Measurements from ENCODE around the gene MIPOL1.
A peak's percentile ranks its signal among the peaks of the same experiment; 100 is the strongest.

Gene MIPOL1

DNA sequence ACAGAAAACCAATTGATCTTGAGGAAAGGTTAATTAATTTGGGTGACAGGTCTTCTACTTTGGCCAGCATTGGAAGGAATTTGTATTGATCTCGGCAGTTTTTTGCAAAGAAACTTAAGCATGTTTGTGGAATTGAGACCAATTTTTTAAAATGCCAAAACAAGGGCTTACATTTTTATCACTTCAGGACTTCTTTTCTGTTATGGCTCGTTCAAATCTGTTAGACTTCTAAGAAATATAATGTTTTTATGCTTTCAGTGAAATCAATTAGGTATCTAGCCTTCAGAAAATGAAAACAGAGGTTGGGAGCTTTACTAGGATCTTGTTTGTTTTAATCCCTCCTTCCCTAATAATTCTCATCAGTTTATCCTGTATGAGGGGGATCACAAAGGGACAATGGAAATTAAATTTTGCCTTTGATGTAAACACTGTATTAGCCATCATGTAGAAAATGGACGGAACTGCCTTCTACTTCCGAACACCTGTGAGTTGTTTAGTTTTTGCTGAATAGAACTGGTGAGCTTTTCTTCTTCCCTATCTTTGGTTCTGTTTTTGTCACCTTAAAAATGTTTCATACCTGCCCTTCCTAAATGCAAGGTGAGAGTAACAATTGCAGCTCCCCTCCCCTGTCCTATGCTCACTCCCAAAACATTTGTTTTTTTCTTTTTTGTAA lies 389.5 kb downstream of the MIPOL1 start:
- no peak for DNase-seq (ENCODE audit: low read depth in 2 of 2)

- DNase-seq (ENCODE audit: low read depth in 2 of 2): no peak
These were observed 390.3 kb downstream of the MIPOL1 start for GRCh38 chr14:37587881-37588666.

- no peak for DNase-seq (ENCODE audit: low read depth in 2 of 2)
These were observed 390.9 kb downstream of the MIPOL1 start for GRCh38 chr14:37588667-37588955.

GRCh38 chr14:37588956-37589714 lies 391.4 kb downstream of the MIPOL1 start:
- DNase-seq (ENCODE audit: low read depth in 2 of 2): no peak

DNA sequence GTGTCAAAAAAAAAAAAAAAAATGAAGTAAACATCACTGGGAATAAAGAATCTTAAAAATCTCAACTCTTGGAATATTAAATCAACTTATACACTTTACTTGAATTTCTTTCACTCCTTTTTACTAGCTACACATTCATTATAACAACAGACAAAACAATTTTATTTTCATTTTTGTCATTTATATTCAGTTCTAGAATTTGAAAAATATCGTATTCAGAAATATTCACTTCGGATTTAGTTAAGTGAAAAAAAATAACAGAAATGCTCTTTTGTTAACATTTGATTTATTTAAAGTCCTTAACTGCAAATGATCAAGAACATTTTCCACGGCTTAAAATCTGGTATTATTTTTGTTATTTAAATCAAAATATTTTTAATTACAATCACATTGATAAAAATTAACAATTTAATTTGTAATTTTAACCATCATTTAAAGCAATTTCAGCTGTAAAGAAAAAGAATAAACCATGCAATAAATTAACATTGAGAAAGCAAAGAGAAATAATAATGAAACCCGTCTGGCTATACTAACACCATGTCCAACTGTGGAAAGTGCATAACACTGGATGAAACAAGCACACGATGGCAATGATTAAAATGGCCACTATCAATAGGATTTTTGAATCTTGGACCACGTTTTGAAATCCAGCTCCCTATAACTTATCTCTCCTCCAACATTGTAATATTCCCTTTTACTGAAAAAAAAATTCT lies 392.1 kb downstream of the MIPOL1 start:
- no peak for DNase-seq (ENCODE audit: low read depth in 2 of 2)

GRCh38 chr14:37590428-37591139 lies 392.8 kb downstream of the MIPOL1 start:
- no peak for DNase-seq (ENCODE audit: low read depth in 2 of 2)

- no peak for DNase-seq (ENCODE audit: low read depth in 2 of 2)
These were observed 393.7 kb downstream of the MIPOL1 start for GRCh38 chr14:37591311-37591940.

GRCh38 chr14:37591941-37592481 lies 394.3 kb downstream of the MIPOL1 start:
- DNase-seq (ENCODE audit: low read depth in 2 of 2): no peak

DNA sequence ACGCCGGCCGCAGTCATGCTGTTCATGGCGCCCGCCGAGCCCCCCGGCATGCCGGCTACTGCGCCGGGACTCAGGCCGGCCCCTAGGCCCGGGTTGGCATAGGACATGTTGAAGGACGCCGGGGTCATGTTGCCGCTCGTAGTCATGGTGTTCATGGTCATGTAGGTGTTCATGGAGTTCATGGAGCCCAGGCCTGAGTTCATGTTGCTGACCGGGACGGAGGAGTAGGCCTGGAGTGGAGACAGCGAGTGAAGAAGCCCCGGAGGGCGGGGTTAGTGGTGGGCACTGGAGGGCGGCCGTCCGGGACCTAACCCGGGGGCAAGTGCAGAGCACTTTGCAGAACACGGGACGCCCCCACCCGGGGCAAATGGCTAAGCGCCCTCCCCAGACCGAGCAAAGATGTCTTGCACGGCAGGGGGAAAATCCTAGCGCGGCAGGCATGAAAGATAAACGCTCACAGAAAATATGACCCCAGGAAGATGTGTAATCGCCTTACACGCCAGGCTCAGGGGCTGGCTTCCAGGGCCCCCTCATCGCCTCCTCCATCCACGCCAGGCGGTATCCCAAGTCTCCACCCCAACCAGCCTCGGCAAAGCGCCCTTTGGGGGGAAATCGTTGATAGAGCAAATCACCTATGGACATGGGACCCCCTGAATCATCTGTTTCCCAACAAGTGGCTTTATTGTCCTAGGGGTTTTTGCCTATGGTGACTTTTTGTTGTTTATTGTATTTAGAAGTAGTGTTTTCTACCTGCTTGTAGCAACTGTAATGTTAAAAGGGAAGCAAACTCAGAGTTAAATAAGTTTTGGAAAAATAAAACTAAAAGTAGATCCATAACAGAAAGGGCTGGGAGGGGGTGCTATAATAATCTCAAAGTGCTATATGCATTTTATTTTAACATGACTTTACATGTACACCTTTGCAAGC lies 395.0 kb downstream of the MIPOL1 start:
- DNase-seq (ENCODE audit: low read depth in 2 of 2): no peak

- DNase-seq (ENCODE audit: low read depth in 2 of 2): no peak
These were observed 395.9 kb downstream of the MIPOL1 start for GRCh38 chr14:37593511-37594237.

GRCh38 chr14:37594238-37594970 lies 396.7 kb downstream of the MIPOL1 start:
- peak in 1 of 2 donors; percentile 20 for DNase-seq (ENCODE audit: low read depth in 2 of 2)

GRCh38 chr14:37594971-37595808 lies 397.5 kb downstream of the MIPOL1 start, which contains the start of the genes FOXA1 and TTC6:
Gene FOXA1, minus strand, starts transcription at chr14:37595249. Its CDS starts 277 bp downstream, at chr14:37594972.
Gene TTC6, plus strand, starts transcription at chr14:37595629. Its CDS starts 26,436 bp downstream, at chr14:37622065.
- no peak for DNase-seq (ENCODE audit: low read depth in 2 of 2)

DNA sequence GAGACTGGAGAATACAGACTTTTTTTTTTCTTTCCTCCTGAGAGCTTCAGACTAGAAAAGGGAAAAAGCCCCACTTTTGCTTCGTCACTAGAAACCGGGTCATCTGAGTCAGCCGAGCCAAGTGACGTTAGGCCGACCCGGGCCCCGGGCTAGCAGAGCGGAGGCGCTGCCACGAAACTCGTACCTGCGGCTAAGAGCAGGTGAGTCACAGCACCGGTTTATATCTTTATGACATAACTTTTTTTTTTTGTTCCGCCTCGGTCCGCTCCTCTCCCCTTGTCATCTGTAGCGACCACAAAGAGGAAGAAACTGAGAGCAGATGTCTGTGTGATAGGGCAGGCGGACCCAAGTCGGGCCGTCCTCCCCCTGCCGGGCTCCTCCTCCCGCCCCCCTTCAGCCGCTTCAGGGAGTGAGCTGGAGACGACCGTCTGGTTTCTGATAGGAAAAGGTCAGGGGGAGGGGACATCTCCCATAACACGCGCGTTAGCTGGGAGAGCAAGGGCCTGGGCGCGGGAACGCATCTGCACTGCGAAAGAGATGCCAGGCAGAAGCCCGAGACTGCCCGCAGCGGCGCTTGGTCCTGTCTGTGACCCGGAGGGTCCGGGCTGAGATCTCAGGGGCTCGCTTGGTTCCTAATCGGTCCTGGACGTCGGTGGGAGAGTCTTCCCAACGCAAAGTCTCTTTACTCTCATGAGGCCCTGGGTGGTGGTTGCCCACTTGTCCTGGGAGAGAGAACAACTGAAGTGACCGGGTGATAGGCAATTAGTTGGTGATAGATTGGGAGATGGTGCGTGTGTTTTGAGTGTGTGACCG lies 398.3 kb downstream of the MIPOL1 start:
- peak; percentile 22 to 60 for DNase-seq (ENCODE audit: low read depth in 2 of 2)

GRCh38 chr14:37596790-37597472 lies 399.2 kb downstream of the MIPOL1 start:
- no peak for DNase-seq (ENCODE audit: low read depth in 2 of 2)

GRCh38 chr14:37597538-37597913 lies 399.8 kb downstream of the MIPOL1 start:
- DNase-seq (ENCODE audit: low read depth in 2 of 2): no peak

All from stimulated activated CD4-positive, alpha-beta T cell treated with anti-CD3 and anti-CD28 coated beads, Interleukin-1b, Interleukin-23, amount 100 ng/mL, for 4 hours (primary cell).